Measurements from ENCODE around the gene XNDC1N. TPM values are rescaled to one million over a fixed set of nuclear protein-coding genes. Genes with fewer than 3 reads are reported as not detected.

The XNDC1N gene
- total RNA-seq, 1 donor from 2014 or later = 3.0 TPM

Other genes starting within 250 kb of the XNDC1N start
- gene DEFB108B, start 95.4 kb downstream of the XNDC1N start, total RNA-seq = not detected in 2 replicates
- not detected in 2 replicates for gene DEFB131B, start 50.1 kb downstream of the XNDC1N start, total RNA-seq
- gene RNF121, start 452 bp upstream of the XNDC1N start, total RNA-seq = 45.3 and 54.3 TPM in 2 replicates
- 2.4 and 4.1 TPM in 2 replicates for gene IL18BP, start 70.3 kb upstream of the XNDC1N start, total RNA-seq
- gene NUMA1, start 151.9 kb upstream of the XNDC1N start, total RNA-seq = 177 and 218 TPM in 2 replicates
- 2.7 and 4.0 TPM in 2 replicates for gene LRRC51, start 152.3 kb upstream of the XNDC1N start, total RNA-seq
- 111 and 118 TPM in 2 replicates for gene LAMTOR1, start 174.7 kb upstream of the XNDC1N start, total RNA-seq
- not detected in 2 replicates for gene TOMT, start 177.3 kb upstream of the XNDC1N start, total RNA-seq
- gene ANAPC15, start 184.1 kb upstream of the XNDC1N start, total RNA-seq = 23.1 and 25.3 TPM in 2 replicates
- gene FOLR3, start 207.1 kb upstream of the XNDC1N start, total RNA-seq = not detected in 2 replicates